Prostate gland (tissue), 2 donors: ENCODE measurements around the gene TAX1BP3.

ENCODE experiments used
- CTCF ChIP-seq, 4 experiments: fragments of 200-600 bp in 2 of 4; fragments of 450-650 bp in 2 of 4; sonication (generic) in 2 of 4; IDR thresholded peaks; 1 replicate in 3 of 4; 2 replicates in 1 of 4; pipeline ENCODE4 v1.5.1; 2016 to 2019; ENCODE audit warnings: antibody characterized with exemption in 4 of 4, mild to moderate bottlenecking in 2 of 4, moderate library complexity in 2 of 4
- POLR2A ChIP-seq: fragments of 450-650 bp; IDR thresholded peaks from one replicate; pipeline ENCODE4 v1.6.1; 2016; ENCODE audit warnings: antibody characterized with exemption, mild to moderate bottlenecking
- POLR2AphosphoS5 ChIP-seq: sonication (generic); formaldehyde crosslinking; IDR thresholded peaks from one replicate; pipeline ENCODE4 v1.6.1; 2017; ENCODE audit warnings: antibody characterized with exemption

GRCh38 chr17:3681057-3681456 is 12.7 kb upstream of the TAX1BP3 start:
- TF ChIP-seq POLR2AphosphoS5 (no peak), POLR2A (no peak), CTCF (IDR thresholded peaks at IDR 0.05) (no peak)
